AG20443 (cell line): ENCODE measurements around the gene BCLAF1.
"Not testable (repeated sequence)": the region's sequence is repeated elsewhere in the genome, so short reads cannot be mapped to it uniquely, and the experiment has no call there.

ENCODE experiments used
- DNase-seq: peaks from one replicate; pipeline ENCODE4 v3.0.0; 2012; ENCODE audit warnings: low spot score, mixed read lengths

Gene BCLAF1

DNA sequence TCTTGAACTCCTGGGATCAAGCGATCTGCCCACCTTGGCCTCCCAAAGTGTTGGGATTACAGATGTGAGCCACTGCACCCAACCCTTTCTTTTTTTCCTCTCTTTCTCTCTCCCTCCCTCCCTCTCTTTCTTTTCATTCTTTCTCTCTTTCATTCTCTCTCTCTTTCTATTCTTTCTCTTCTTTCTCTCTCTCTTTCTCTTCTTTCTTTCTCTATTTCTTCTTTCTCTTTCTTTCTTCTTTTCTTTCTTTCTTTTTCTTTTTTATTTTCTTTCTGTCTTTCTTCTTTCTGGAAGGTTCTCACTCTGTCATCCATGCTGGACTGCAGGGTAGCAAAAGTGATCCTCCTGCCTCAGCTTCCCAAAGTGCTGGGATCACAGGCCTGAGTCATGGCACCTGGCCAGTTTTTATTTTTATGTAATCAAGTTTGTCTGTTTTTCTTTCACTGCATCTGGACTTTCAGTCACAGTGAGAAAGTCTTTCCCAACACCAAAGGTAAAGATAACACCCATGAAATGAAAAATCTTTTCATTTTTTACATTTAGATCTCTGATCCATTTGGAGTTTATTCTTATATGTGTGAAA, 20.2 kb upstream of the BCLAF1 start:
- DNase-seq: no peak

DNA sequence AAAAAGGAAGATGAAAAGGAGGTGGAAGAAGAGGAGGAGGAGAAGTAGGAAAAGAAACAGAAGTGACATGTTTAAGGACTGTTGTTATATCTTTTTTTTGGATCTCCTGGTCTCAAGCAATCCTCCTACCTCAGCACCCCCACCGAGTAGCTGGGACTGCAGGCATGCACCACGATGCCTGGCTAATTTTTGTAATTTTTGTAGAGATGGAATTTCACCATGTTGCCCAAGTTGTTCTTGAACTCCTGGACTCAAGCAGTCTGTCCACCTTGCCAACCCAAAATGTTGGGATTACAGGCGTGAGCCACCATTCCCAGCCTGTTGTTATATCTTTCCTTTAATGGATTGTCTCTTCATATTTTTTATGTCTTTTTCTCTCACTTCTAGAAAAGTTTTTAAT, 19.5 kb upstream of the BCLAF1 start:
- no peak for DNase-seq

DNA sequence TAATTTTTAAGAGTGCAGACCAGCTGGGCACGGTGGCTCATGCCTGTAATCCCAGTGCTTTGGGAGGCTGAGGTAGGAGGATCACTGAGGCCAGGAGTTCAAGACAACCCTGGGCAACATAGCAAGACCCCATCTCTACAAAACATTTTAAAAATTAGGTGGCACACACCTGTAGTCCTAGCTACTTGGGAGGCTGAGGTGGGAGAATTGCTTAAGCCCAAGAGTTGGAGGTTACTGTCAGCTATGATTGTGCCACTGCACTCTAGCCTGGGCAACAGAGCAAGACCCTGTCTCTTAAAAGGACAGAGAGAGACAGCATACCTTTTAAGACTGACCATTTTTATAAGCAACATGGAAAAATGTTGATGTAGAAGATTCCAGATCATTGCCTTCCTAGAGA, 18.8 kb upstream of the BCLAF1 start:
- DNase-seq: not testable (repeated sequence)

DNA sequence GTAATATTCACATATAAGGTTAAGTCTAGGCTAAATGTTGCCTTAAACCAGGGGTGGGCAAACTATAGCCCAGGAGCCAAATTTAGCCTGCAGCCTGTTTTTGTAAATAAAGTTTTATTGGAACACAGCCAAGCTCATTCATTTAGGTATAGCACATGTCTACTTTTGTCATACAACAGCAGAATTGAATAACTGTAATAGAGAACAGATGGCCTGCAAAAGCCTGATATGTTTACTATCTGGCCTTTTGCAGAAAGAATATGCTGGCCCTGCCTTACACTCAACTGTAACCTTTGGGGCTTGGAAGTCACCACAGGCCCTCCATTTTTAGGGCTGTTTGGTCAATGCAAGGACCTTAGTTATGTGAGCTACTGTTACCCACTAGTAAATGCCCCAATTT, 17.7 kb upstream of the BCLAF1 start:
- DNase-seq: no peak

DNA sequence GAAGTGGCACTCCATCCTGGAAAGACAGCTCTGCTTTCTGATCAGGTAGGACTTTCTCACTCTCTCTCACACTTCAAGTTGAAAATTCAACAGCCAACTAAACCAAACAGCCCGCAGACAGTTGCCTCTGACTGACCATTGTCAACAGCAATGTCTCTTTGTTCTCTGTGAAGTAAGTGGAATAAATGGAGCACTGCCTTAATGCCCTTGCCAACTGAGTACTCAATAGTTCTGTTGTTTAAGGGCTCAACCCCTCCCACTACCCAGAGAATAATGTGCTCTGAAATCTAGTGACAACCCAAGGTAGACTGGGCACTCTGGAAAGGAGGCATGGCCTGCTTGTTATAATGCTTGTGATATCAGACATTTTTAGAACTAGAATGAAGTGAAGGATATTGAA, 16.8 kb upstream of the BCLAF1 start:
- no peak for DNase-seq

DNA sequence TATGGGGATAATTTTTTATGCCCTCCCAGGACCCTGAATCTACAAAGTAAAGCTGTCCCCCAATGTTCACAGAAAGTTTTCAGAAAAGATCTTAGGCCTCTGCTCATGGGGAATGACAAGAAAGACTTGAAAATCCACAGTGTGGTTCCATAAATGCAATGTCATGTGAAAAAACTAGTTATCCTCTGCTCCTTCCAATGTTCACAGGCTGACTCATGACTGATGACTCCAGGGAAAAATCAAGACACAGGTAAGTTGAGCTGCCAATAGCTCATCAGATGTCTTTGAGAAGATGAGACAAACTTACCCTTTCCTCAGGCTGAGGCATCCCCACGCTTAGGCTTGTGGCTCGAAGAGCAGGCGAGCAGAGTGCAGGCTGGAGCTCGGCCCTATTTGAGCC, 14.8 kb upstream of the BCLAF1 start:
- no peak for DNase-seq

DNA sequence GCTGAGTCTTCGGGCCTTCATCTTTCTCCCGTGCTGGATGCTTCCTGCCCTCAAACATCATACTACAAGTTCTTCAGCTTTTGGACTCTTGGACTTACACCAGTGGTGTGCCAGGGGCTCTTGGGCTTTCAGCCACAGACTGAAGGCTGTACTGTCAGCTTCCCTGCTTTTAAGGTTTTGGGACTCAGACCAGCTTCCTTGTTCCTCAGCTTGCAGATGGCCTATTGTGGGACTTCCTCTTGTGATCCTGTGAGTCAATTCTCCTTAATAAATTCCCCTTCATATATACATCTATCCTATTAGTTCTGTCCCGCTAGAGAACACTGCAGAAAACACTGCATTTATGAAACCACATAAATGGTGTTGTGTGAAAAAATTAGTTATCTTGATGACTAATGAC, 13.9 kb upstream of the BCLAF1 start:
- no peak for DNase-seq

DNA sequence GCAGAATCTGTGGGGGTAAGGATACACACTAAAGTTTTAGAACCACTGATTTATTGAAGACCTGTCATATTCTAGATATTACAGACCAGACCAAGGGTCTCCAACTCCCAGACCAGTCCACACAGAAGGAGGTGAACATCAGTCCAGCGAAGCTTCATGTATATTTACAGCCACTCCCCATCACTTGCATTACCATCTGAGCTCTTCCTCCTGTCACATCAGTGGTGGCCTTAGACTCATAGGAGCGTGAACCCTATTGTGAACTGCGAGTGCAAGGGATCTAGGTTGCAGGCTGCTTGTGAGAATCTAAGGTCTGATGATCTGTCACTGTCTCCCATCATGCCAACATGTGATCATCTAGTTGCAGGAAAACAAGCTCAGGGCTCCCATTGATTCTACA, 5.0 kb upstream of the BCLAF1 start:
- no peak for DNase-seq

DNA sequence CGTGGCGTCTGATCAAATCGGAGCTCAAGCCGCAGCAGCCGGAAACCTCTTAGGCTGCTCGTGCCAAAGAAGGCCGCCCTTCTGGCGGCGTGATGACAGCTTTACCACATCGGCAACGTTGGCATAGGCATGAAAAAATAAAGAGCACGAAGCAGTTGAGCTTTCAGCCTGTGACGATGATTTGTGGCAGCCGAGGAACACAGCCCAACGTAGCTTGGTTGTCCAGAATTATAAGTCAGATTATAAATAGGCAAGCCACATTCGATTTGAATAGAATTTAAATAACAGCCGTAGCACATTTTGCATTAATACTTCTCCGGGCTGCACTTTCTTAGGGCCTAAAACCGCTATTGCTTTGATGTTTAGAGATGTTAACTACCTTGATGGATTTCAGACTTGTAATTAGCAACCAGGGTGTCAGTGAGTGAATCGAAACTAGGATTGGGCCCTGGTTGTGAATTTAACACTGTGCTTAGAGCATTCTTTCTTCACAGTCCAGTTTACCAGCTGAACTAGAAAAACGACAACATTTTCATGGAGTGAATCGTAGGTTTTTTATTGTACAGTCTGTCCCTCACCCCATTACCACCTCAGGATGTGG, 864 bp upstream of the BCLAF1 start:
- peak; percentile 84 for DNase-seq

DNA sequence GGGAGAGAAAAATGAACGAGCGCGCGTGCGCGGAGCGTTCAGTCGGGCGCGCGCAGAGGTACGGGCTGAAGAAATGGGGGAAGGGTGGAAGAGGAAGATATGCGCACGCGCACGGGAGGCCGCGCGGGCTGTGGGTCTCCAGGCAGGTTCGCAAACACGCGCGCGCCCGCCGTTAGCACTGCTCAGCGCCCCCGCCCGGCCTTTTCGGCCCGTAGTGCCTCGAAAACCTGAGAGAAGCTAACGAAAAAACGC, 393 bp downstream of the BCLAF1 start:
- DNase-seq: peak; percentile 93

DNA sequence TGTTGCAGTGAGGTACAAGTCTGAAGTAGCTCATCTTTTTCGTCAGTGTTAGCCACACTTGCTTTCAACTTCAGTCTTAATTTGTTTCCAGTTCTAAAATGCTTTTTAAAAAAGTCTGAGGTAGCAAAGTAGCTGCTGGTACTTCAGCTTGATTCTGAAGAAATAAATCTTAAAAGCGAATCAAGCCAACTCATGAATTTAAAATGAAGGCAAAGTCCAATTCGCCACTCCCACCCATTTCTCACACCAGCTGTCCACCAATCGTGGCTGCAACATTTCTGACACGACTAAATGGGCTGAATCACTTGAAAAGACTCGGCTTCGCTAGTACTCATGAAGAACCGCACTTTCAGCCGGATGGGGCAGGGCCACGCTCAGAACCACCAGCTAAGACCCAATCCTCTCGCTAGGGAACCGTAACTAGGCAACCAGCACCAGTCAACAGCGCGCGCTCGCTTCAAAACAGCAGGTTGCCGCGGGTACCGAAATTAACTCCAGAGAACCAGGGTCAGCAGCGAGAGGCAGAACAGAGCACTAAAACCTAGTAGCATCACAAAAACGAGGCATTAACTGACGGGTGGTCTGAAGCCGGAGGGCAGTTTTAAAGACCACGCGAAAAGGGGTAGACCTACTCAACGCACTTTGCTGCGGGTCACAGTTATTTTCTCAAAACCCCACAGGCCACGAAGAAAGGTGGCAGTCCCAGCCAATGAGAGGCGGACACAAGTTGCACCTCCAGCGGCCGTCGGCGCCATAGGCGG, 900 bp downstream of the BCLAF1 start:
- peak; percentile 87 for DNase-seq

DNA sequence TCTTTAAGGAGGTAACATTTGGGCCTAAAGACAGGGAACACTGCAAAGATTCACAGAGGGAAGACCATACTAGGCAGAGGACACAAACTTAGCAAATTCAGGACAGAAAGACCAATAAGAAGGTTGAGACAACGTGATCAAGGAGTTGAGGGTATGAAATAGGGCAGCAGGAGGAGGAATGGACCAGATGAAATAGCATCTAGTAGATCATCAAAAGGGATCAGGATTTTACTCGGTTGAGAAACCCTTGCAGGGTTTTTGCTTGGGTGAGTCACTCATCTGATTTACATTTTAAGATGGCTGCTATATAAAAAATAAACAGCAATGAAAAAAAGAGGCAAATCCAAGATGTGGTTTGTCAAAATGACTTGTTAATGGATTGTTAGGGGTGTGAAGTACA, 4.7 kb downstream of the BCLAF1 start:
- DNase-seq: peak; percentile 24

DNA sequence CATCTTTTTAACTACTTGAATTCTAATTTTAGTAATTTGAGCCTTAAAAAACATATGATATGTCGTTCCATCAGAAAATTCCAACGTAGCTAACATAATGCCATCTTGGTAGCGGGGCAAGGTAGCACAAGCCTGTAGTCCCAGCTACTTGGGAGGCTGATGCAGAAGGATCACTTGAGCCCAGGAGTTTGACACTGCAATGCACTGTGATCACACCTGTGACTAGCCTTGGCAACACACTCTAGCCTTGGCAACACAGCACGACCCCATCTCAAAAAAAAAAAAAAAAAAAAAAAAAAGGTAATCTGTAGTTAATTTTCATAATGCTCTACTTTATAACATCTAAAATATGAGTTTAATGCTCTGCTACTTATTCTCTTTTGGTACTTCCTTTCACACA, 6.7 kb downstream of the BCLAF1 start:
- no peak for DNase-seq

DNA sequence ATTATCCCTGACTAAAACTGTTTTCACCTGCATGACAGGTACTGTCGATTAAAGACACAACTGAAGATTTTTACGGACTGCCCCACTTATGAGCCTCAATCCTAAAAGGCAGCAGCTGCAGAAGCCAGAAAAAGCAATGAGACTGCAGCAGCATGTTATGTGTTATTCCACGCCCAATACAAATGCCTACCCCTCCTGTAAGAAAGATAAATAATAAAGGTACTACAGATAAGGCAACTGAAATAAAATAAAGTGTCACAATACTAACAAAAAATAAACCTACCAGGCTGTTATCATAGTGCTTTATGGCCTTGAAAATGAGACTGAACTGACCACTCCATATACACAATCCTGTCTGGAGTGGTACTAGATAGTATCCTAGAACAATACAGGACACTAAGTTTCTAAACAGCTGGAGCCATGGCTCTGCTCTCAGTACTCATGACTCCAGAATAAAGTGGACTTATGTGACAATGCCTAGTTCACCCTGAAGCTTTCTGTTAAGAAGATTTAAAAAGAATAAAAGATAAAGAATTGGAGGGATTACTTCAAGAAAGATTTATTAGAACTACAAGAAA, 9.5 kb downstream of the BCLAF1 start:
- no peak for DNase-seq

DNA sequence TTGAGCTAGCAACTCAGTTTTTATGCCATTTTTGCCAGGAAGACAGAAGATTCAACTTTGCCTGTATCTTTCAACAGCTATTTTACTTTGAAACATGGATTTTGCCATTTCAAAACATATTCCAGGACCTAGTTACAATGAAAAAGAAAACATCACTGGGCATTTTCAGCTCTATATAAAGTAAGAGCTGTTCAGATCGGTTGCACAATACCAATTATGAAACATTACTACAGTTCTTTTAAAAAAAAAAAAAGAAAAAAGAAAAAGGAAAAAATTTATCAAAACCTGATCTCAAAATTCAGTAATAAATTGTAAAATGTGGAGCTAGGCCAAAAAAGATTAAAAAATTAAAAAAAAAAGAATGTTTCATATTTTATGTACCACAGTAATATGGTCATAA, 15.6 kb downstream of the BCLAF1 start:
- no peak for DNase-seq

DNA sequence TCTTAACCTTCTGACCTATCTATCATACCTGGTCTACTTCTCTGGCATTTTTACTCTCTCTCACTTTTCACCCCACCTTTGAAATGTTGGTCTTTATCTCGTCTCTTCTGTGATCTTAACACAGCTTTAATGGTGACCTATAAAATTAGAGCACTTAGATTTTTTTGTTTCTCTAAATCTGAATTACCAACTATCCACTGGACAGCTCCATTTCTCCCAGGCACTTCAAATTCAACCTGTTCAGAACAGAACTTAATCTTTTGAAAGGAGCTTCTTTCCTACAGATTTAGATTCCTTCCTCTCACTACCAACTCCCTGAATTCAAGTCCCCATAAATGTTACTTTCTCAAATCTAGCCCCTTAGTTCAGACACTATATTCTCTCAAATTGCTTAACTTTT, 24.5 kb downstream of the BCLAF1 start:
- DNase-seq: no peak

DNA sequence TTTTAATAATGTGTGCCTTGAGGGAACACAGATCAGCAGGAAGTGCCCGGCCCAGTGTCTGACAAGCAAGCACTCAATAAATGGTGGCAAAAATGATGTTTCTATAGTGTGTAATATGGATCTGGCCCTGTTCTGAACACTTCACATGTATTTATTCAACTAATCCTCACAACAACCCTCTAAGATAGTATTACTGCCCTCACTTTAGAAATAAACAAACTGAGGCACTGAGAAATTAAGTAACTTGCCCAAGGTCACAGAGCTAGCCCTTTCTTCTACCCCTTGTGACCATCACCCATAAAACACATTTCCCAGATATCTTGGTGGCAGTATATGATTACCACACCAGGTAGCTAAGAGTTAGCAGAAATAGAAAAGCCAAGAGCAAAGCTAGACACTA, 26.7 kb downstream of the BCLAF1 start:
- DNase-seq: no peak

DNA sequence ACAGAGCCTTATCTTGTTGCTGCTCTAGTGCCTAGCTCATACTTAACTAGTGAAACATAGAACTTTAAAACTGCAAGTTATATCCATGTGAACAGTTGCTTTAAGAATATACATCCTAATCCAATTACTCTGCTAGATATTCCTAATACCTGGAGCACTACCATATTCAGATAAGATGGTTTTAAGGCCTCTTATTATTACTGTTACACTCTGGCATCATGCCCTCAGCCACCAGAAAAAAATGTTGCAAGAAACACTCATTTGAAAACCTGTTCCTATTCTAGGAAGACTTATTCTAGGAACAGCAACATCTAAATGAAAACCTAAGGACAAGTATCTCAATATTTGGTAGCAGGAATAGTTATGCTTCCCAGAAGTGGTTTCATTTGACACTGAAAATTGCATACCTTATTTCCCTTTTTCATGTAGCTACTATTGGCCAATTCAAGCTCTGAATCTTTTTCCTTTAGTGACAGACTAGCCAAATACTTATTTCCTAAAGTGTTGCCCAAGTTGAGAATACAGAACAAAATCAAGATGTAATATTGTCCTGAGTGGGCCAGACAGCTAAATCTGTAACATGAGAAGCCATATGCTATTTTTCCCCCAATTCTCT, 34.7 kb downstream of the BCLAF1 start:
- DNase-seq: no peak

DNA sequence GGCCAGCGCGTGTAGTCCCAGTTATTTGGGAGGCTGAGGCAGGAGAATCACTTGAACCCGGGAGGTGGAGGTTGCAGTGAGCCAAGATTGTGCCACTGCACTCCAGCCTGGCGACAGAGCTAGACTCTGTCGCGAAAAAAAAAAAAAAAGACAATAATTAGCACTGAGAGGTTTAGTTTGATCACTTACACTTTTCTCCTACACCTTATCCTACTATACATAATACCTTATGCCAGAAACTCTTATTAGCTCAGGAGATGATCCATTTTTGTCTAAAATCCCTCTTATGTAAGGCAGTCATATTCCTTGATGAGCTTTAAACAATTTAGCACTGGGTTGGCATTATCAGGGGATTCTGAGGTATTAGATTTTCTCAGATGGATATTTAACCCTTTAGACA, 35.9 kb downstream of the BCLAF1 start:
- no peak for DNase-seq

DNA sequence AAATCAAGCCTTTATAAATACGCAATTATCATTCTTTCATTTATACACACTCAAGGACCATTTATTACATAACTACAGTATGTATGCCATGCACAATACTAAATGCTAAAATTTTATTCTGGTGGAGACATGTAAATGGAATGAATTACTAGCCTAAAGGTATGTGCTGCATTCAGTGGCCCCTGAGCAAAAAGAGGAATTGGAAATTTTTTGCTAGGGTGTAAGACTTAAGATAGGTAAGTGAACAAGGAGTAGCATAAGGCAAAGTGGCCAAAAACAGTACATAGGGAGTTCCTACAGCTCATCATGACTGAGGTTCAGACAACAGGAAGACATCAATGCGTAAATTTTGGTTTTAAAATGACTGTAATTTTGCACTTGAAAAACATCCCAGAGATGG, 37.2 kb downstream of the BCLAF1 start:
- DNase-seq: no peak

DNA sequence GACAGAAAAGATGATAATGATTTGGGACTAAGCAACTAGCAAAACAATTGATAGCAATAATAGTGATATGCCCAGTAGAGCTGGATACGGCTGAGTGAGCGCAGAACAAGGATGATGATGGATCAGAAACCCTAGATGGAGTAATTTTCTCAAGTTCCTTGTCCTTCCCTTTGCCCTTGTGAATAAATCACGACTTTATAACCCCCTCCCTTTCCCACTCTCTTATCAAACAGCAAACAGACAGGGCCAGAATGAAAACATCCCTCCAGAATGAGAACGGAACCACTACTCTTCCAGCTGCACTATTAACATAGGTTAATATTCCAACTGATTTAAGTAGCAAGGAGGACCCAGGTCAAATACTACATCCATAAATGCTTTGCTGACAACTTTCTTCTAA, 38.3 kb downstream of the BCLAF1 start:
- no peak for DNase-seq

DNA sequence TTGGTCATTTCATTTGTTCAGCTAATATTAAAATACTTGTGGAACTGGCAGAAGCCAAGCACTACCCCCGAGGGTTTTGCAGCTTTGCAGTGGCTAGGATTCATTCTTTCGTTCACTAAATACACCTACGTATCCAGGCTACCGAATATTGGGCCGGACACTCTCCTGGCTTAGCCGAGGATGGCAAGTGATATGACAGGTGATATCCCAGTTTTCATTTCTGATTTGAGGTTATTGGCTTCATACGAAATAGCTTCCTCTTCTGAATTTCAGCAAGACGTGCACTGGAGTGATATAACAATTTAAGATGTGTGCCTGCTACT, 39.0 kb downstream of the BCLAF1 start:
- no peak for DNase-seq
